ENCODE results near the gene STK39. TPM values are rescaled to one million over a fixed set of nuclear protein-coding genes. Genes with fewer than 3 reads are reported as not detected.

Gene STK39
- polyA plus RNA-seq, 1 donor (not counting 4 experiments of a cell fraction or from before 2014, with no cell fraction given): 20.7 TPM

DNA sequence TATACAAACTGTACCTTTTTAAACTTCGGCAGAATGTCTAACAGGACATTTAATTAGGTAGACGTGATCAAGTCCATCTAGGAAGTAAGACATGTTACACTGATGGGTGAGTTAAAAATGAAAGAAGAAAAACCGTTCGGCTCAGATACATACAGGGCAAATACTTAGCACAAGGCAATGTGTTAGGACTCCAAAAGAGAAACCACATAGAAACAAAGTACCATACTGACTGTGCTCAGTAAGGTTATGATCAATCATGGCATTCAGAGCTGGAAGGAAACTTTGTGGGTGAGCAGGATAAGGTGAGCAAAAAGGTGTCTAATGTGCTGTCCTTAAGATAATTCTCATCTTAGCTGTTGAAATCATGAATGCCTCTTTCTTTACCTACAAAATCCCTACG is 211.9 kb downstream of the STK39 start:
- H3K4me3 ChIP-seq (ENCODE audit: control insufficient read depth in 2 of 3, extremely low read depth in 1 of 3, insufficient read depth in 2 of 3, low read depth in 1 of 3, low read length in 3 of 3): no peak overlapping the region
- TF ChIP-seq EZH2 (IDR thresholded peaks at IDR 0.05; ENCODE audit: low read length): no peak
- TF ChIP-seq, protein P1, sequence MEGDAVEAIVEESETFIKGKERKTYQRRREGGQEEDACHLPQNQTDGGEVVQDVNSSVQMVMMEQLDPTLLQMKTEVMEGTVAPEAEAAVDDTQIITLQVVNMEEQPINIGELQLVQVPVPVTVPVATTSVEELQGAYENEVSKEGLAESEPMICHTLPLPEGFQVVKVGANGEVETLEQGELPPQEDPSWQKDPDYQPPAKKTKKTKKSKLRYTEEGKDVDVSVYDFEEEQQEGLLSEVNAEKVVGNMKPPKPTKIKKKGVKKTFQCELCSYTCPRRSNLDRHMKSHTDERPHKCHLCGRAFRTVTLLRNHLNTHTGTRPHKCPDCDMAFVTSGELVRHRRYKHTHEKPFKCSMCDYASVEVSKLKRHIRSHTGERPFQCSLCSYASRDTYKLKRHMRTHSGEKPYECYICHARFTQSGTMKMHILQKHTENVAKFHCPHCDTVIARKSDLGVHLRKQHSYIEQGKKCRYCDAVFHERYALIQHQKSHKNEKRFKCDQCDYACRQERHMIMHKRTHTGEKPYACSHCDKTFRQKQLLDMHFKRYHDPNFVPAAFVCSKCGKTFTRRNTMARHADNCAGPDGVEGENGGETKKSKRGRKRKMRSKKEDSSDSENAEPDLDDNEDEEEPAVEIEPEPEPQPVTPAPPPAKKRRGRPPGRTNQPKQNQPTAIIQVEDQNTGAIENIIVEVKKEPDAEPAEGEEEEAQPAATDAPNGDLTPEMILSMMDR (optimal IDR thresholded peaks at IDR 0.05 in 1 of 3, IDR thresholded peaks at IDR 0.05 in 1 of 3, conservative IDR thresholded peaks at IDR 0.05 in 1 of 3; ENCODE audit: extremely low read depth in 1 of 3, insufficient read depth in 2 of 3, low read length in 3 of 3): no peak
- H3K9me1 ChIP-seq (ENCODE audit: control insufficient read depth, extremely low read depth, insufficient read depth, low read length): no peaks in the 10 kb centered on the region
- no peak for FAIRE-seq
- no peak overlapping the region for H3K27ac ChIP-seq (ENCODE audit: control insufficient read depth, insufficient read depth, low read length)
- no peaks in the 10 kb centered on the region for H3K9me3 ChIP-seq (ENCODE audit: control insufficient read depth, low read depth, low read length)
- peaks cover 0 to 1% of the 10 kb centered on the region in 2 experiments for H3K36me3 ChIP-seq (ENCODE audit: control insufficient read depth in 2 of 2, extremely low read depth in 1 of 2, insufficient read depth in 2 of 2, low read length in 2 of 2)
- DNase-seq (ENCODE audit: low read depth, low spot score): no peak
- dilution Hi-C loops (cut with MboI; ENCODE audit: extremely low pct_ligation_motif_present, low sequenced_read_pairs): no loop called here
- H4K20me1 ChIP-seq (ENCODE audit: control insufficient read depth, extremely low read depth, insufficient read depth, low read length): no peaks in the 10 kb centered on the region
- H2AFZ ChIP-seq (ENCODE audit: control insufficient read depth, low read length): no peak overlapping the region
- no peaks in the 10 kb centered on the region for H3K27me3 ChIP-seq (ENCODE audit: control insufficient read depth, extremely low read depth, insufficient read depth, low read length)
- H3K9ac ChIP-seq (ENCODE audit: control insufficient read depth, extremely low read depth, insufficient read depth, low read length): no peak overlapping the region
- H3K4me2 ChIP-seq (ENCODE audit: control insufficient read depth, extremely low read depth, insufficient read depth, low read depth, low read length): no peak overlapping the region
- H3K4me1 ChIP-seq (ENCODE audit: control insufficient read depth, extremely low read depth, insufficient read depth, low read length): peaks cover 5% of the 10 kb centered on the region
- no peaks in the 10 kb centered on the region for H3K79me2 ChIP-seq (ENCODE audit: control insufficient read depth, insufficient read depth, low read length)

DNA sequence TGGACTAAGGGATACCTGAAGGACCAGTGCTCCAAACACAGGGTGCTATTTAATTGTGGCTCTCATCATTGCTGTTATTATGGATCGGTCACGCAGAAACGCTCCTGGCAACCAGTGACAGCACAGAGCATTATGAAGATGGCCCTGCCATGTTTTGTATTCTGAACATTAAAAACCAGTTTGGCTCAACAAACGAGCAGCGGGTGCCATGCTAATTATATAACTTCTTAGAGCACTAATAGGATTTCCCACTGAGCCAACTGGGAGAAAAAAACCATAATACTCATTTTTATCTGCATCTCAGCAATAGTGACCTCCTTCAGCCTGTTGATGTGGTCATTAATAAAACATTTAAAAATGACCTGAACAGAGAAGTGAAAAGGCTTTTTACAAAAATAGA is 212.8 kb downstream of the STK39 start:
- no peaks in the 10 kb centered on the region for H3K9me1 ChIP-seq (ENCODE audit: control insufficient read depth, extremely low read depth, insufficient read depth, low read length)
- DNase-seq (ENCODE audit: low read depth, low spot score) (no peak), FAIRE-seq (no peak)
- no peaks in the 10 kb centered on the region for H3K79me2 ChIP-seq (ENCODE audit: control insufficient read depth, insufficient read depth, low read length)
- no peak overlapping the region for H2AFZ ChIP-seq (ENCODE audit: control insufficient read depth, low read length)
- H3K4me1 ChIP-seq (ENCODE audit: control insufficient read depth, extremely low read depth, insufficient read depth, low read length): peaks cover 5% of the 10 kb centered on the region
- dilution Hi-C loops (cut with MboI; ENCODE audit: extremely low pct_ligation_motif_present, low sequenced_read_pairs): no loop called here
- no peak overlapping the region for H3K4me3 ChIP-seq (ENCODE audit: control insufficient read depth in 2 of 3, extremely low read depth in 1 of 3, insufficient read depth in 2 of 3, low read depth in 1 of 3, low read length in 3 of 3)
- no peak overlapping the region for H3K4me2 ChIP-seq (ENCODE audit: control insufficient read depth, extremely low read depth, insufficient read depth, low read depth, low read length)
- no peak overlapping the region for H3K9ac ChIP-seq (ENCODE audit: control insufficient read depth, extremely low read depth, insufficient read depth, low read length)
- no peak overlapping the region for H3K27ac ChIP-seq (ENCODE audit: control insufficient read depth, insufficient read depth, low read length)
- no peak for TF ChIP-seq EZH2 (IDR thresholded peaks at IDR 0.05; ENCODE audit: low read length)
- TF ChIP-seq, protein P1 (optimal IDR thresholded peaks at IDR 0.05 in 1 of 3, IDR thresholded peaks at IDR 0.05 in 1 of 3, conservative IDR thresholded peaks at IDR 0.05 in 1 of 3; ENCODE audit: extremely low read depth in 1 of 3, insufficient read depth in 2 of 3, low read length in 3 of 3): no peak
- no peaks in the 10 kb centered on the region for H4K20me1 ChIP-seq (ENCODE audit: control insufficient read depth, extremely low read depth, insufficient read depth, low read length)
- no peaks in the 10 kb centered on the region for H3K9me3 ChIP-seq (ENCODE audit: control insufficient read depth, low read depth, low read length)
- peaks cover 0 to 1% of the 10 kb centered on the region in 2 experiments for H3K36me3 ChIP-seq (ENCODE audit: control insufficient read depth in 2 of 2, extremely low read depth in 1 of 2, insufficient read depth in 2 of 2, low read length in 2 of 2)
- H3K27me3 ChIP-seq (ENCODE audit: control insufficient read depth, extremely low read depth, insufficient read depth, low read length): no peaks in the 10 kb centered on the region
